Nasal cavity respiratory epithelium epithelial cell of viscerocranial mucosa (primary cell): ENCODE data around the gene ATP2A1. TPM values are rescaled to one million over a fixed set of nuclear protein-coding genes. Genes with fewer than 3 reads are reported as not detected.

ENCODE experiments used
- total RNA-seq: library from RNA; depleted of rRNA; stranded (reverse); fragments of >200 nt; gene quantifications from 2 replicates; pipeline ENCODE4 v1.2.3, GENCODE V29; 2014

Gene ATP2A1
- under 0.01 and 0.43 TPM in 2 replicates for total RNA-seq

DNA sequence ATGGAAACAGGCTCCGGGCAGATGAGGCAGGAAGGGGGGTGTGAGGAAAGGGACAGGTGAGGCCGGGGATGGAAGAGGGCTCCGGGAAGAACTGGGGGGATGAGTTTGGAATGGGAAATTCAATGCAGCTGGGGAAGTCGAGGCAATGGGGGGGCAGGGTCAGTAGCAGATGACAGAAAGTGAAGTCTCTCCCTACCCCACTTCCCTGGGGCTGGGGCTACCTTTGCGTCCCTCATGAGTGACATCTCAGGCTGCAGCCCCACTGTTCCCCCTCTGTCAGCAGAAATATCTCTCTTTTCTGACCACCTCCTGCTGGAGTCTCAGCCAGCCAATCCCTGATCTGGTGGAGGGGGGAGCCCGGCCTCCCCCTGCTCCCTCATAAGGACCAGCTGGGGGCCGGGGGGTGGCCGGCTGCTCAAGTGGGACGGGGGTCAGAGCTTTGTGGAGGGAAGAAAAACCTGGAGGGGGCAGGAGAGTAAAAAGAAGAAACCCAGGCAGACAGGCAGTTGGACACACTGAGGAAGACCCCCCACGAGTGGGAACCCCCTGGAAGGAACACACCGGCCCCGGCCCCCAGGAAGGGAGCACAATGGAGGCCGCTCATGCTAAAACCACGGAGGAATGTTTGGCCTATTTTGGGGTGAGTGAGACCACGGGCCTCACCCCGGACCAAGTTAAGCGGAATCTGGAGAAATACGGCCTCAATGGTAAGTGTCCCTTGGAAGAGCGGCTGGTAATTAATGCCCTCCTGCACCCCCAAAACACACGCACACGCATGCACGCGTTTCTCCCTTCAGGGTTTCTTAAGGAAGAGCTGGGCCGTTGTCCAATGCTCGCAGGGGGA, at the start of gene ATP2A1:
ATP2A1 (plus strand) TSS at position 406 of the 844 bp plus-strand sequence; CDS start at position 590, 184 bp downstream.

DNA sequence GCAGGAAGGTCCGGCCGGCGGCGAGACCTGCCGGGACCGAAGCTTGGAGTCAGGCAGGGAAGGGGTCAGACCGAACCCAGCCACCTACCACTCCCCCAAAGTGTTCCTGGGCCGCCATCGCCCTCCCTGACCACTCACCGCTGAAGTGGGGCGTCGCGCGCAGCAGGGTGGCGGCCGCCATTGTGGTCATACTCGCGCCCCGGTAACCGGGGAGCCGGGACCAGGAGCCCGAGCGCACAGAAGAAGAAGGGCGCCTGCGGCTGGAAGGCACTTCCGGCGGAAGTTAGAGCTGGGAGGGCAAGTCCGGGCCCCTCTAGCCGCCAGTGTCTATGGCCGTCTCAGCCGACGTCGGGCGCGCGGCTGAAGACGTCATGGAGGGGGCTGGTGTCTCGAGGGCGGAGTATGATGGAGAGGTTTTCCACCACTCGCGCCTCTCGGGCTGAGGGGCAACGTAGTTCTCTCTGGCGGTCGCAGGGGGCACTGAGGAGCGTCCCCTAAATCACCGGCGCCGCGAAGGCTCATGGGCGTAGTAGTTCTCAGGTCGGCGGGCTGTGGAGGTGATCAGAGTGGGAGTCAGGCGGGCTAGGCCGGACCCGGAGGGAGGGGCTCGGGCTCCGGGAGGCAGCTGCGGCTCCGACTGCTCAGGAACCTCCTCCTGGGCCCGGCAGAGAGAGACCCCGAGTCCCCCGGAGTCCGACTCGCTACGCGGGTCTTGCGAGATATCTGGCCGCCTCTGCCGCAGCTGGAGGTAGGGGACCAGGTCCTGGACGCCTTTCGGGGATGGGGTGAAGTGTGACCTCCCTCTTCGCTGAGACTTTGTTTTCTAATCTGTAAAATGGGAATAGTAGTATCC, 32.0 kb upstream of the ATP2A1 start, which contains the start of gene TUFM:
TUFM (minus strand) TSS at position 269 of the 853 bp plus-strand sequence; CDS start at position 190, 79 bp downstream.

DNA sequence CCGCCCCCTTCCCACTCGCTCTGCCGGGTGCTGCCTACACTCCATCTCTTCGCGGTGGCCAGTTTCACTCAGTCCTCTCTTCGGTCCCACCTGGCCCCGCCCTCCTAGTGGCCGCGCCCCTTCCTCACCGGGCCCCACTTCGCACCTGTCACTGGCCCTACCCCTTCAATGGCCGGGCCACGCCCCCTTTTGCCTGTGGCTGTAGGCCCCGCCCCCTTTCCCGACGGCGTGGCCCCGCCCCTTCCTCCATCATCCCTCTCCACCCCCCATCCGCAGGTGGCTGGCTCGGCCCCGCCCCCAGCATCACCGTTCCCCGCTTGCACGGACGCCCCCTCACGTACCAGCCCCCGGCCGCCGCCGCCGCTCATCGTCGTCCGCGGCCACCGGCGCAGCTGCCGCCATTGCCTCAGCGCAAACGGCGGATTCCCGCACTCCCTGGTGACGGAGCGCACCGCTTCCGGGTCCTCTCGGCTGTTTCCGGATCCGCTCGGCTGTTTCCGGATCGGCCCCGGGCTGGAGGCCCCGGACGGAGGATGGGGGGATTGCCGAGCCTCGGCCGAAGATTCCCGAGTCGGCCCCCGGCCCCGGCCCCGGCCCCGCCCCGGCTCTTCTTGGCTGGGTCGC, 46.6 kb downstream of the ATP2A1 start, which contains the start of gene RABEP2:
RABEP2 (minus strand) TSS at position 477 of the 624 bp plus-strand sequence; CDS start at position 402, 75 bp downstream.

GRCh38 chr16:28931801-28932225, 53.5 kb downstream of the ATP2A1 start, which contains the start of gene CD19:
CD19 (plus strand) TSS chr16:28931971; CDS start chr16:28932001, 30 bp downstream.

DNA sequence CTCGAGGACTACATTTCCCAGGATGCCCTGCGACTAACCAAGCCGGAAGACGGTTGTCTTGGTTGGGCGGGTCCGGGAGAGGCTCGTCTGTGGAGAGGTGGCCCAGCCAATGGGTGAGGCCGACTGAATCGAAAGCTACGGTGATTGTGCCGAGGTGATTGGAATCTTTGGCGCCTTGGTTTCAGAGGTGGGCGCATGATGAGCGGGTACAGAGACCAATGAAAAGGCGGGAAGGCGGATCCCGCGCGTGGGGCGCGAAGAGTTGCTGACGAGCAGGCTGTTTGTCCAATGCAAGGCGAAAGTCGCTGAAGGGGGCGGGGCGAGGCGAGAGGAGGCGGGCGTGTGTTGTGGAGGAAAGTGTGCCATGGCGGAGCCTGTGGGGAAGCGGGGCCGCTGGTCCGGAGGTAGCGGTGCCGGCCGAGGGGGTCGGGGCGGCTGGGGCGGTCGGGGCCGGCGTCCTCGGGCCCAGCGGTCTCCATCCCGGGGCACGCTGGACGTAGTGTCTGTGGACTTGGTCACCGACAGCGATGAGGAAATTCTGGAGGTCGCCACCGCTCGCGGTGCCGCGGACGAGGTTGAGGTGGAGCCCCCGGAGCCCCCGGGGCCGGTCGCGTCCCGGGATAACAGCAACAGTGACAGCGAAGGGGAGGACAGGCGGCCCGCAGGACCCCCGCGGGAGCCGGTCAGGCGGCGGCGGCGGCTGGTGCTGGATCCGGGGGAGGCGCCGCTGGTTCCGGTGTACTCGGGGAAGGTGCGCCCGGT, 72.5 kb downstream of the ATP2A1 start, which contains the start of gene NFATC2IP:
NFATC2IP (plus strand) TSS at position 290 of the 762 bp plus-strand sequence; CDS start at position 365, 75 bp downstream.

Other genes with a start within 250 kb of the ATP2A1 start
- 0.34 and 0.50 TPM in 2 replicates for gene NPIPB8, start 240.4 kb upstream of the ATP2A1 start, total RNA-seq
- gene EIF3C, start 167.0 kb upstream of the ATP2A1 start, total RNA-seq, result 301 and 400 TPM in 2 replicates
- 0.68 and 3.1 TPM in 2 replicates for gene NPIPB9, start 126.7 kb upstream of the ATP2A1 start, total RNA-seq
- gene ATXN2L, start 55.5 kb upstream of the ATP2A1 start, total RNA-seq, result 51.6 and 125 TPM in 2 replicates
- gene TUFM, start 32.1 kb upstream of the ATP2A1 start, total RNA-seq, result 112 and 150 TPM in 2 replicates
- 5.8 and 14.1 TPM in 2 replicates for gene SH2B1, start 14.6 kb upstream of the ATP2A1 start, total RNA-seq
- 14.4 and 33.9 TPM in 2 replicates for gene RABEP2, start 46.8 kb downstream of the ATP2A1 start, total RNA-seq
- gene CD19, start 53.5 kb downstream of the ATP2A1 start, total RNA-seq, result not detected in 2 replicates
- gene NFATC2IP, start 72.4 kb downstream of the ATP2A1 start, total RNA-seq, result 19.8 and 23.8 TPM in 2 replicates
- gene SPNS1, start 96.3 kb downstream of the ATP2A1 start, total RNA-seq, result 26.0 and 35.2 TPM in 2 replicates
- gene LAT, start 106.6 kb downstream of the ATP2A1 start, total RNA-seq, result under 0.01 and 0.36 TPM in 2 replicates